HG02623 (cell line): ENCODE data around the gene MYO1G.

ENCODE experiments used
- ATAC-seq: cut with Tn5 transposase; IDR thresholded peaks from one replicate; pipeline ENCODE4 v1.9.1; 2021; ENCODE audit warnings: moderate library complexity; ENCODE audit not compliant: unreplicated experiment

Gene MYO1G

GRCh38 chr7:44981035-44981706 lies 2.4 kb upstream of the MYO1G start:
- ATAC-seq: no peak

- ATAC-seq: peak; percentile 37
Observed at GRCh38 chr7:44980393-44981034, 1.7 kb upstream of the MYO1G start.

GRCh38 chr7:44979481-44980392 lies 922 bp upstream of the MYO1G start:
- ATAC-seq: no peak

GRCh38 chr7:44977959-44978335 lies 868 bp downstream of the MYO1G start:
- no peak for ATAC-seq

GRCh38 chr7:44977304-44977958 lies 1.4 kb downstream of the MYO1G start:
- ATAC-seq: no peak

DNA sequence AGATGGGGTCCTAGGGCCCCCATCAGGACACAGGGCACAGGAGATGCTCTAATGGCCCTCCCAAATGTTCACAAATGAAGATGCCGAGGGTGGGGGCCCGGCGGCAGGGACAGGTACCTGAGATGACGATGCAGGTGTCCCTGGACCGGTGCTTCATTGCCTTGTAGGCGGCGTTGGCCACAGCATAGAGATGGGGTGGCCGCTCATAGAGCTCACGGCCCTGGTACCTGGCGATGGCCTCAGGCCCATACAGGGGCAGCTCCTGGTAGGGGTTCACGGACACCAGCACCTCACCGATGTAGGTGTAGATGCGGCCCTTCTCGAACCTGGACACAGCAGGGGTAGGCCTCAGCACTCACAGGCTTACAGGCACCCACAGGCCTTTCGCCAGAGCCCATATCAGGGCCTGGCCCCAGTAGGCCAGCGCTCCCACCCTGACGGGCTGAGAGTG lies 2.0 kb downstream of the MYO1G start:
- ATAC-seq: no peak

DNA sequence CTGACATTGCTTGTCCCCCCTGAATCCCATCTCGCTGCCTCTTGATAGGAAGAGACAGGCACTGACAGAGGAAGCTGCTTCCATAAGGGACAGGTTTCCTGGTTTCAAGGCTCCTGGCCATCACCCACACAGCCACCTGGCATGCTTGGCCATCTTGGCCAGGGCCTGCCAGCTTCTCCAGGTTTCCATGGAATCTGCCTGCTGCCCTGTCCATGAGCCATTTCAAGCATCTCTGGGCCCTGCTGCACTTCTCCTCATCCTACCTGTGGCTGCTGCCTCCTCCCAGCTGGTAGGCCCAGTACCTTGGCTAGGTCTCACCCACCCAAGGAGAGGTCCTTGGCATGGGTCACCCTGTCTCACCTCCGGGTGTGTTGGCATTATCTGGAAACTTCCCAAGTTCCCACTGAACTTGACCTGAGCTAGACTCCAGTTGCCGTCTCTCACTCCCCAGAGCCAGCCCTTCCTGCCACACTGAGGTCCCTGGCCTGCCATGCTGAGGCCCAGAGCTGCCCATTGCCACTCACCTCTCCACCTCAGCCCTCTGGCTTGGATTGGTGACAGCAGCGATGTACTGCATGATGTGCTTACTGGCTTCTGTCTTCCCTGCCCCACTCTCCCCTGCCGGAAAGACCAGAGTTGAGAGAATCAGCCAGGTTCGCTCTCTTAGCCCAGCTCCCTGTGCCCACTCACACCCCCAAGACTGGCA lies 2.6 kb downstream of the MYO1G start:
- no peak for ATAC-seq

GRCh38 chr7:44975331-44976039 lies 3.3 kb downstream of the MYO1G start:
- no peak for ATAC-seq

GRCh38 chr7:44974549-44974948 lies 4.3 kb downstream of the MYO1G start:
- ATAC-seq: no peak

DNA sequence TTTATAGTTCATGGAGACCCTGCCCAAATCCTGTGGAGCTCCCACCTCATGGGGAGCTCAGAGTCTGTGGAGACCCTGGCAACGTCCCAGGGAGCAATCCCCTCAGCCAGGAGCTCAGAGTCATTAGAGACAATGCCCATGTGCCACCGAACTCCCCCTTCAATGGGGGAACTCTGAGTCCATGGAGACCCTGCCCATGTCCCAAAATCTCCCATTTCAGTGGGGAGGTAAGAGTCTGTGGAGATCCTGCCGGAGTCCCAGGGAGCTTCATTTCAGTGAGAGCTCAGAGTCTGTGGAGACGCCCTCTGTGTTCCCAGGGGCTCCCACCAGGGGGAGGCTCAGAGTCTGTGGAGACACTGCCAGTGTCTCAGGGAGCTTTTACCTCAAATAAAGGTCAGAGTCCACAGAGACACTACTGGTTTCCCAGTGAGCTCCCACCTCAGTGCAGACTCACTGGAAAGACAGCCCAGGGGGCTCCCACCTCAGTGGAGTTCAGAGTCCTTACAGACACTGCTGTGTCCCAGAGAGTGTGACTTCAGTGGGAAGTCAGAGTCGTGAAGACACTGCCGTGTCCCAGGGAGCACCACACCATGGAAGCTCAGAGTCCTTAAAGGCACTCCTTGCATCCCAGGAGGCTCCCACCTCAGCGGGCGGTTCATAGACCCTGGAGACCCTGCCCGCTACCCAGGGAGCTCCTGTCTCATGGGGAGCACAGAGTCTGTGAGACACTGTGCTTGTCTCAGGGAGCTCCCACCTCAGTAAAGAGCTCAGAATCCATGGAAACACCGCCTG lies 5.0 kb downstream of the MYO1G start:
- no peak for ATAC-seq

GRCh38 chr7:44972562-44972961 lies 6.3 kb downstream of the MYO1G start:
- ATAC-seq: no peak

- ATAC-seq: no peak
Observed at GRCh38 chr7:44971902-44972441, 6.8 kb downstream of the MYO1G start.

- no peak for ATAC-seq
Observed at GRCh38 chr7:44971188-44971901, 7.5 kb downstream of the MYO1G start.

DNA sequence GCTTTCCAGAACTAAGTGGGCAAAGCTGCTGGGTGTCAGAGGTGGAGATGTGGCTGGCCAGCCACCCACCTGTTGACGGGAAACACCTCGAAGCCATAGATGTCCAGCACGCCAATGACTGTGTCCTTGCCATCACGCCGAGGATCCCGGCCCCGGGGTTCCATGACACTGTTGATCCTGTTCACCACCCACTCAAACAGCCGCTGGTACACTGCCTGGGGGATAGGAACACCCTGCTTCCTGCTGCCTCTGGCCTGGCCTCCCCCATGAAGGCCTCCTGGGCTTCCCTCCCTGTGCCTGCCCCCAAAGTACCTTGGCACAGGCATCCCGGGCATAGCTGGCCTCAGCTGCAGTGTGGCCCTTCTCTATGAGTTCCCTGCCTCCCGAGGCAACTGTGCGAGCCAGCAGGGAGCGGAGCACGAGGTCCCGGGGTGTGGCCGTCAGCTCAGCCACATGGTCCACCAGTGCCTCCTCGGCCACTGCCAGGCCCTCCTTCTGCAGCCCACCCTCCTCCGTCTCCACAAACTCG lies 8.2 kb downstream of the MYO1G start:
- no peak for ATAC-seq

GRCh38 chr7:44969701-44970522 lies 8.9 kb downstream of the MYO1G start:
- ATAC-seq: no peak

DNA sequence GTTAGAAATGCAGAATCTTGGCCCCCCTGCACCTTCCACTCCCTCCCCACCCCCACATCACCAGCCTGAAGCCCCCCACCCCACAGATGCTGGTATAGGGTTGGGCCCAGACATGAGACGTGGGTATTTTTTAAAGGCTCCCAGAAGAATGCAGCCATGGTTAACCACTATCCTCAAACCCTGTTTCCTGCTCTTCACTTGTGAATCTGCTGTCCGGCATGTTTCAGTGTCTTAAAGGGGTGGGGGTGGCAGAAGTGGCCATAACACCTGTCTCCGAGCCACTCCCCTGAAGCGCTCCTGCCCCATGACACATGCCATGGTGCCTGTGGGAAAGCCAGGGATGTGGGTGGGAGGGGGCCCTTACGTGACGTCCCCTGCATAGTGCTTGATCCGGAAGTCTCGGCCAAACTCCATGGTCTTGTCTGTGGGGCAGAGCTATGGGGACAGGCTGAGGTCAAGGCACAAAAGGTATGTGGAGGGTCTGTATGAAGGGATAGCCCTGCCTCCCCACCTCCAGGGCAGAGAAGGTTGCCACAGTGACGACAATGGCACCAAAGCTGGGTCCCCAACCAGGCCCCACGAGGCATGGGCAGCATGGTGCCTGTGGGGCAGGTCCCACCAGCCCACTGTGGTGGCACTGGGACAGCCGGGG lies 9.6 kb downstream of the MYO1G start:
- ATAC-seq: no peak
